Neural cell (in vitro differentiated cells): ENCODE data around the gene MARF1.

Experiments
- EP300 ChIP-seq: fragments of 450-650 bp; conservative IDR thresholded peaks from 2 replicates; pipeline ENCODE4 v1.6.1; 2014; ENCODE audit warnings: antibody characterized with exemption, mild to moderate bottlenecking, moderate library complexity; ENCODE audit not compliant: poor library complexity, severe bottlenecking
- EZH2 ChIP-seq: fragments of 200-600, 300-800 bp; shearing (Covaris generic), sonication (generic); IDR thresholded peaks from 2 replicates; pipeline ENCODE4 v1.6.1; 2014; ENCODE audit warnings: antibody characterized with exemption, low read length, borderline replicate concordance, mild to moderate bottlenecking; ENCODE audit not compliant: insufficient read depth, poor library complexity, severe bottlenecking
- SMC3 ChIP-seq: fragments of 450-650 bp; conservative IDR thresholded peaks from 2 replicates; pipeline ENCODE4 v1.6.1; 2014; ENCODE audit warnings: antibody characterized with exemption, mild to moderate bottlenecking, moderate library complexity; ENCODE audit not compliant: poor library complexity
- TAF1 ChIP-seq: IDR thresholded peaks from 2 replicates; pipeline ENCODE4 v1.6.1; 2012; ENCODE audit warnings: low read depth
- TF ChIP-seq, protein P1 (sequence below): fragments of 450-650 bp; IDR thresholded peaks from 2 replicates; pipeline ENCODE4 v1.5.1; 2014; ENCODE audit warnings: antibody characterized with exemption, mild to moderate bottlenecking, moderate library complexity; ENCODE audit not compliant: poor library complexity, severe bottlenecking
- TF ChIP-seq, protein P2 (sequence below): IDR thresholded peaks from 2 replicates; pipeline ENCODE4 v1.6.1; 2012; ENCODE audit warnings: borderline replicate concordance

DNA sequence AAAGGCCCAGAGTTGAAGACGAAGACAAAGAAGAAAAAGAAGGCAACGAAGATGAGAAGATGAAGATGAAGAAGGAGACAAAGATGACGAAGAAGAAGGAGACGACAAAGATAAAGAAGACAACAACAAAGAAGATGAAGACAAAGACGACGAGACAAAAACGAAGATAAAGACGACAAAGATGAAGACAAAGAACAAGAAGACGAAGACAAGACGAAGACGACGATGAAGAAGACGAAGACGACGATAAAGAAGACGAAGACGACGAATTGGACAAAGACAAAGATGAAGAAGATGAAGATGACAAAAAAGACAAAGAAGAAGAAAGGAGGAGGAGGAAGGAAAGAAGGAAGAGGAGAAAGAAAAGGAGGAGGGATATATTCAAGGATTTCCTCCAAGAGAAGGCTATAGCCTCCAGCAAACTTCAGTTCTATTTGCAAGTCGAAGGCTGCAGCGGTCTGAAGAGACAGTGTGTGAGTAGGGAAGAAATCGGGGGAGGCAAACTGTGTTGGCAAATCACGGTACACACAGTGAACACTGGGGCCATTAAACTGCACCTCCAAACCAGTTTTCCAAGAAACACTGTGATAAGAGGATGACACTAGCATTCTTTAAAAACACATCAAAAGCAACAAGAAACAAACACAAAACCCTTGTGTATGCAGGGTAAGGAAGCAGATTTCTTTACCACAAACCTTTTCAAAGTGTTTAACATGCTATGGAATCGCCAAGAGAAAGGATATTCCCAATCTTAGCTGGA is 40.5 kb downstream of the MARF1 start:
- TF ChIP-seq, protein P1, sequence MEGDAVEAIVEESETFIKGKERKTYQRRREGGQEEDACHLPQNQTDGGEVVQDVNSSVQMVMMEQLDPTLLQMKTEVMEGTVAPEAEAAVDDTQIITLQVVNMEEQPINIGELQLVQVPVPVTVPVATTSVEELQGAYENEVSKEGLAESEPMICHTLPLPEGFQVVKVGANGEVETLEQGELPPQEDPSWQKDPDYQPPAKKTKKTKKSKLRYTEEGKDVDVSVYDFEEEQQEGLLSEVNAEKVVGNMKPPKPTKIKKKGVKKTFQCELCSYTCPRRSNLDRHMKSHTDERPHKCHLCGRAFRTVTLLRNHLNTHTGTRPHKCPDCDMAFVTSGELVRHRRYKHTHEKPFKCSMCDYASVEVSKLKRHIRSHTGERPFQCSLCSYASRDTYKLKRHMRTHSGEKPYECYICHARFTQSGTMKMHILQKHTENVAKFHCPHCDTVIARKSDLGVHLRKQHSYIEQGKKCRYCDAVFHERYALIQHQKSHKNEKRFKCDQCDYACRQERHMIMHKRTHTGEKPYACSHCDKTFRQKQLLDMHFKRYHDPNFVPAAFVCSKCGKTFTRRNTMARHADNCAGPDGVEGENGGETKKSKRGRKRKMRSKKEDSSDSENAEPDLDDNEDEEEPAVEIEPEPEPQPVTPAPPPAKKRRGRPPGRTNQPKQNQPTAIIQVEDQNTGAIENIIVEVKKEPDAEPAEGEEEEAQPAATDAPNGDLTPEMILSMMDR, result no peak
- no peak for TF ChIP-seq EP300
- TF ChIP-seq, protein P2, sequence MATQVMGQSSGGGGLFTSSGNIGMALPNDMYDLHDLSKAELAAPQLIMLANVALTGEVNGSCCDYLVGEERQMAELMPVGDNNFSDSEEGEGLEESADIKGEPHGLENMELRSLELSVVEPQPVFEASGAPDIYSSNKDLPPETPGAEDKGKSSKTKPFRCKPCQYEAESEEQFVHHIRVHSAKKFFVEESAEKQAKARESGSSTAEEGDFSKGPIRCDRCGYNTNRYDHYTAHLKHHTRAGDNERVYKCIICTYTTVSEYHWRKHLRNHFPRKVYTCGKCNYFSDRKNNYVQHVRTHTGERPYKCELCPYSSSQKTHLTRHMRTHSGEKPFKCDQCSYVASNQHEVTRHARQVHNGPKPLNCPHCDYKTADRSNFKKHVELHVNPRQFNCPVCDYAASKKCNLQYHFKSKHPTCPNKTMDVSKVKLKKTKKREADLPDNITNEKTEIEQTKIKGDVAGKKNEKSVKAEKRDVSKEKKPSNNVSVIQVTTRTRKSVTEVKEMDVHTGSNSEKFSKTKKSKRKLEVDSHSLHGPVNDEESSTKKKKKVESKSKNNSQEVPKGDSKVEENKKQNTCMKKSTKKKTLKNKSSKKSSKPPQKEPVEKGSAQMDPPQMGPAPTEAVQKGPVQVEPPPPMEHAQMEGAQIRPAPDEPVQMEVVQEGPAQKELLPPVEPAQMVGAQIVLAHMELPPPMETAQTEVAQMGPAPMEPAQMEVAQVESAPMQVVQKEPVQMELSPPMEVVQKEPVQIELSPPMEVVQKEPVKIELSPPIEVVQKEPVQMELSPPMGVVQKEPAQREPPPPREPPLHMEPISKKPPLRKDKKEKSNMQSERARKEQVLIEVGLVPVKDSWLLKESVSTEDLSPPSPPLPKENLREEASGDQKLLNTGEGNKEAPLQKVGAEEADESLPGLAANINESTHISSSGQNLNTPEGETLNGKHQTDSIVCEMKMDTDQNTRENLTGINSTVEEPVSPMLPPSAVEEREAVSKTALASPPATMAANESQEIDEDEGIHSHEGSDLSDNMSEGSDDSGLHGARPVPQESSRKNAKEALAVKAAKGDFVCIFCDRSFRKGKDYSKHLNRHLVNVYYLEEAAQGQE, result no peak
- no peak for TF ChIP-seq EZH2
- TF ChIP-seq TAF1, result no peak
- TF ChIP-seq SMC3, result no peak
